ENCODE results near the gene ALB.

GRCh38 chr4:73391774-73392173, 12.3 kb upstream of the ALB start:
- TF ChIP-seq CTCF (IDR thresholded peaks at IDR 0.05; ENCODE audit: insufficient read depth, low read length, poor library complexity, severe bottlenecking): no peak
- no peak for TF ChIP-seq EZH2phosphoT487 (conservative IDR thresholded peaks at IDR 0.05; ENCODE audit: low read length)
